Stimulated activated effector memory CD8-positive, alpha-beta T cell treated with anti-CD3 and anti-CD28 coated beads, Interleukin-12 subunit alpha, Interleukin-12 subunit beta, amount 100 ng/mL, for 72 hours (primary cell): ENCODE data around the gene NUP37.

ENCODE experiments used
- ATAC-seq: fragments of 150-1000 bp; cut with Tn5 transposase; 2 replicates; pipeline ENCODE4 v1.10.0; 2021
- DNase-seq, 2 donors: peaks; one replicate each; pipeline ENCODE4 v3.0.0; 2021 to 2022; ENCODE audit warnings: low spot score in 2 of 2
- H3K27ac Mint-ChIP-seq: one replicate; pipeline ENCODE4 v1.8.0; 2022; ENCODE audit warnings: mild to moderate bottlenecking, mixed read lengths
- H3K36me3 Mint-ChIP-seq: one replicate; pipeline ENCODE4 v1.8.0; 2022; ENCODE audit warnings: mild to moderate bottlenecking, mixed read lengths
- H3K4me1 Mint-ChIP-seq: one replicate; pipeline ENCODE4 v1.8.0; 2022; ENCODE audit warnings: mixed read lengths
- H3K4me3 Mint-ChIP-seq: one replicate; pipeline ENCODE4 v1.8.0; 2022; ENCODE audit warnings: mild to moderate bottlenecking, mixed read lengths
- H3K9me3 Mint-ChIP-seq: one replicate; pipeline ENCODE4 v1.8.0; 2022; ENCODE audit warnings: mixed read lengths

NUP37 gene

DNA sequence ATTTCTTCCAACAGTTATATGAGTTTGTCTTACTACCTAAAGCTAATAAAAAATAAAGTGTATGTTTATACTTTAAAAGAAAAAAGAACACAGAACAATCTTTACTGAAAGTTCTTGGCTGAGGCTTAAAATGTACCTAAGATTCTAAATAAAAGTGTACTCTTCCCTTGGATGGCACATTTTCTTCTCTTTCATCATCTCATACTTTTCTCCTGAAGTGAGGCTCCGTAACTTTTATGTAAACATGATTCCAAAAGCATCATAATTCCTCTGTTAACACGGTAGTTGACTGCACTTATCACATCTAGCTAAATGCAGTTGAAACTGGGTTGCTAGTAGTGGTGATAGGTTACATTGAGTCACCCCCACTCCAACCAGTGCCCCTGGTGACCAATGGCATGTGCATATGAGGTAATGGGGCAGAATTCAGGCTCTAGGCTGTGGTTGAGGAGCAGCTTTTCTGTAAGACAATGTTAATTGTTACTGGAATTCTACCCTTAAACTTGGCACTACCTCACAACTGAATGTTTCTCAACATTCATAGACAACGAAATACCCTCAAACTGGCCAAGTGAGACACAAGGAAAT lies 96.5 kb downstream of the NUP37 start:
- H3K9me3 Mint-ChIP-seq, result no peaks in the 10 kb centered on the region
- DNase-seq (no peak), ATAC-seq (no peak)
- peaks cover 38% of the 10 kb centered on the region for H3K36me3 Mint-ChIP-seq
- no peak overlapping the region for H3K4me3 Mint-ChIP-seq
- no peaks in the 10 kb centered on the region for H3K4me1 Mint-ChIP-seq
- H3K27ac Mint-ChIP-seq, result no peak overlapping the region
